ENCODE data around the gene GNGT2.

- TF ChIP-seq CTCF (IDR thresholded peaks at IDR 0.05; ENCODE audit: low read depth, low read length), result no peak
- TF ChIP-seq POLR2A (IDR thresholded peaks at IDR 0.05; ENCODE audit: extremely low read depth, insufficient read length), result no peak
These were observed 14.6 kb upstream of the GNGT2 start for GRCh38 chr17:49224997-49225337.
